K562 (cell line): ENCODE results near the gene FAM174B. TPM values are rescaled to one million over a fixed set of nuclear protein-coding genes. Genes with fewer than 3 reads are reported as not detected.

Source experiments
- ATAC-seq: fragments of 200-7000 bp; cut with Tn5 transposase; 3 replicates; pipeline ENCODE4 v1.9.1; 2020; ENCODE audit warnings: moderate library complexity
- BruUV-seq: library from RNA; stranded (reverse); fragments of 400-500 nt; replicated peaks from 2 replicates; lab custom pipeline; 2021; lab: Mats Ljungman, UMichigan
- CTCF ChIA-PET: fragments of 300-600 bp; formaldehyde crosslinking; extraction: SDS; loops from one replicate; lab custom pipeline; 2021; ENCODE audit warnings: low intra/inter-chr PET ratio; lab: Yijun Ruan, JAX
- POLR2A ChIA-PET: fragments of 300-600, 350-650 bp; sonication (Branson Sonifier 250); formaldehyde crosslinking; extraction: SDS; loops from one replicate; lab custom pipeline; 2021; ENCODE audit warnings: antibody characterized with exemption, inconsistent platforms; lab: Yijun Ruan, JAX
- DNase-seq, 4 experiments: peaks; one replicate each; pipeline versions ENCODE4 v3.0.0 to v3.0.0-alpha.2; 2011 to 2018; ENCODE audit warnings: low spot score in 3 of 4, mixed read lengths in 3 of 4; ENCODE audit errors: extremely low read depth in 1 of 4
- FAIRE-seq: peaks from 2 replicates; lab custom pipeline; 2011; peaks lifted over from hg19 to GRCh38; lab: Jason Lieb, UNC
- H2AFZ ChIP-seq: 2 replicates; pipeline ENCODE4 v1.6.0; 2011; ENCODE audit warnings: low read depth, low read length, control low read depth, inconsistent platforms
- H3K27ac ChIP-seq: fragments of 200-600 bp; 3 replicates; pipeline ENCODE4 v1.8.0; 2011; ENCODE audit warnings: low read depth, mild to moderate bottlenecking, control low read depth, inconsistent platforms, low read length, moderate library complexity, mixed read lengths; ENCODE audit errors: extremely low read depth
- H3K27me3 ChIP-seq, 2 experiments: fragments of 300-600 bp in 1 of 2; 2 replicates in 1 of 2; 3 replicates in 1 of 2; pipeline versions ENCODE4 v1.6.0 to v1.8.0; 2011; ENCODE audit warnings: inconsistent platforms in 2 of 2, low read length in 2 of 2, mild to moderate bottlenecking in 1 of 2, mixed read lengths in 1 of 2, moderate library complexity in 1 of 2; ENCODE audit not compliant: control insufficient read depth in 2 of 2, insufficient read depth in 2 of 2
- H3K36me3 ChIP-seq: fragments of 300-600 bp; 3 replicates; pipeline ENCODE4 v1.8.0; 2011; ENCODE audit warnings: mild to moderate bottlenecking, low read length, inconsistent platforms; ENCODE audit not compliant: control insufficient read depth, insufficient read depth
- H3K4me1 ChIP-seq, 2 experiments: fragments of 200-600 bp in 1 of 2; replicated peaks in 1 of 2; 2 replicates in 1 of 2; 3 replicates in 1 of 2; pipeline versions ENCODE4 v1.5.1 to v1.8.0; 2011; ENCODE audit warnings: inconsistent platforms in 2 of 2, low read length in 2 of 2, mild to moderate bottlenecking in 1 of 2, mixed read lengths in 1 of 2, moderate library complexity in 1 of 2; ENCODE audit not compliant: control insufficient read depth in 2 of 2, insufficient read depth in 2 of 2
- H3K4me2 ChIP-seq: 2 replicates; pipeline ENCODE4 v1.6.1; 2011; ENCODE audit warnings: low read length, control low read depth, inconsistent platforms, mixed read lengths; ENCODE audit not compliant: insufficient read depth
- H3K4me3 ChIP-seq: fragments of 200-600 bp; sonication (generic), shearing (Covaris generic); 2 replicates; pipeline ENCODE4 v1.5.1; 2016; ENCODE audit warnings: control low read depth, inconsistent platforms
- H3K79me2 ChIP-seq: fragments of 200-600 bp; 3 replicates; pipeline ENCODE4 v1.8.0; 2011; ENCODE audit warnings: low read length, inconsistent platforms; ENCODE audit not compliant: control insufficient read depth, insufficient read depth
- H3K9ac ChIP-seq, 2 experiments: 2 replicates each; pipeline versions ENCODE4 v1.6.0 to v1.6.1; 2011; ENCODE audit warnings: low read depth in 2 of 2, low read length in 2 of 2, control low read depth in 1 of 2, inconsistent platforms in 1 of 2, mild to moderate bottlenecking in 1 of 2, mixed read lengths in 1 of 2; ENCODE audit not compliant: insufficient read depth in 1 of 2
- H3K9me1 ChIP-seq: one replicate; pipeline ENCODE4 v1.6.0; 2011; ENCODE audit warnings: inconsistent platforms, mild to moderate bottlenecking, low read length, moderate library complexity; ENCODE audit not compliant: control insufficient read depth, insufficient read depth
- H3K9me3 ChIP-seq: replicated peaks from 2 replicates; pipeline ENCODE4 v1.5.1; 2011; ENCODE audit warnings: low read depth, low read length, inconsistent platforms; ENCODE audit not compliant: control insufficient read depth, insufficient read depth
- H4K20me1 ChIP-seq: replicated peaks from 2 replicates; pipeline ENCODE4 v1.6.1; 2011; ENCODE audit warnings: low read length, inconsistent platforms, mixed read lengths; ENCODE audit not compliant: control insufficient read depth, insufficient read depth
- CHD7 ChIP-seq: fragments of 200-600 bp; sonication (generic); IDR thresholded peaks from one replicate; pipeline ENCODE4 v1.6.1; 2012; ENCODE audit warnings: mild to moderate bottlenecking, low read depth, low read length, inconsistent platforms
- ELF4 ChIP-seq: fragments of 450-650 bp; formaldehyde crosslinking; IDR thresholded peaks from 2 replicates; pipeline ENCODE4 v1.4.0; 2022; ENCODE audit warnings: missing genetic modification characterization
- GATAD2B ChIP-seq: fragments of 450-650 bp; IDR thresholded peaks from 2 replicates; pipeline ENCODE4 v1.6.1; 2017; ENCODE audit warnings: mild to moderate bottlenecking, borderline replicate concordance
- HNRNPL ChIP-seq: fragments of 200-400 bp; formaldehyde crosslinking; IDR thresholded peaks from 2 replicates; pipeline ENCODE4 v1.6.1; 2017; ENCODE audit warnings: low read depth, mild to moderate bottlenecking, low read length
- PTBP1 ChIP-seq: fragments of 200-400 bp; formaldehyde crosslinking; IDR thresholded peaks from 2 replicates; pipeline ENCODE4 v1.6.1; 2017; ENCODE audit warnings: low read depth, low read length
- RHOXF2B ChIP-seq: fragments of 250-450 bp; sonication (Bioruptor Pico); conservative IDR thresholded peaks from 2 replicates; pipeline ENCODE4 v1.5.1; 2021
- SIRT6 ChIP-seq: IDR thresholded peaks from one replicate; pipeline ENCODE4 v1.6.1; 2012; ENCODE audit warnings: low read depth, mild to moderate bottlenecking, control low read depth, inconsistent platforms, low read length, moderate library complexity
- SOX6 ChIP-seq: fragments of 450-650 bp; IDR thresholded peaks from 2 replicates; pipeline ENCODE4 v1.6.1; 2014; ENCODE audit warnings: mild to moderate bottlenecking
- ZBTB12 ChIP-seq: fragments of 250-450 bp; sonication (Bioruptor Pico); IDR thresholded peaks from 2 replicates; pipeline ENCODE4 v1.4.0; 2020
- ZNF253 ChIP-seq: fragments of 250-450 bp; sonication (Bioruptor Pico); conservative IDR thresholded peaks from 2 replicates; pipeline ENCODE4 v1.6.1; 2021; ENCODE audit warnings: mild to moderate bottlenecking
- ZNF445 ChIP-seq: fragments of 250-450 bp; sonication (Bioruptor Pico); IDR thresholded peaks from 2 replicates; pipeline ENCODE4 v1.4.0; 2020; ENCODE audit warnings: low read depth, mild to moderate bottlenecking, moderate library complexity
- WGBS: fragments of 100-300 bp; shearing (Covaris generic); methylation state at CpG from one replicate; pipeline ENCODE4 v1.1.6; 2016; ENCODE audit warnings: low coverage, mixed read lengths; ENCODE audit not compliant: insufficient coverage; ENCODE audit errors: missing lambda C conversion rate; 5-methylcytosine and 5-hydroxymethylcytosine counted together
- in situ Hi-C: fragments of 300-500 bp; cut with MboI; formaldehyde crosslinking; loops from 4 replicates; pipeline ENCODE4 v1.15.0; 2018; ENCODE audit warnings: inconsistent platforms, mixed read lengths
- intact Hi-C: fragments of 100-400 bp; cut with micrococcal nuclease; formaldehyde crosslinking; loops from 2 replicates; pipeline ENCODE4 v1.14.2; 2022
- polyA plus RNA-seq, 8 experiments: library from polyadenylated mRNA; depleted of rRNA in 4 of 8; stranded (reverse) in 5 of 8; unstranded in 3 of 8; fragments of >200 nt; fragmentation: Nextera tagmentation in 2 of 8; fragmentation: Illumina TruSeq in 1 of 8; extraction: Ambion mirVana in 2 of 8; extraction: Trizol in 1 of 8; gene quantifications; 2 replicates each; pipeline versions ENCODE4 v1.2.1 to v1.2.3, GENCODE V29; 2011 to 2014; ENCODE audit warnings: inconsistent platforms in 1 of 8, missing spikeins in 1 of 8
- total RNA-seq, 7 experiments: library from RNA; depleted of rRNA in 6 of 7; stranded (reverse); fragments of >200 nt in 6 of 7; fragmentation: Illumina TruSeq in 2 of 7; extraction: Trizol in 2 of 7; gene quantifications; 2 replicates each; pipeline versions ENCODE4 v1.2.1 to v1.2.3, GENCODE V29; 2011 to 2021; ENCODE audit warnings: low replicate concordance in 1 of 7

FAM174B gene
- total and polyA plus RNA-seq, 9 of the 15 experiments (the other 6 are each of a cell fraction or from before 2014, with no cell fraction given), result 0.39 to 2.7 (median 1.9) TPM; not detected in 1

- TF ChIP-seq ELF4 (CRISPR knock-in tag) (no peak), SIRT6 (no peak)
Observed at GRCh38 chr15:92603278-92603677, 52.3 kb downstream of the FAM174B start (continued).

GRCh38 chr15:92602267-92602593 lies 53.3 kb downstream of the FAM174B start:
- Histone ChIP-seq H3K9me1 (peaks cover 4% of the 10 kb centered on the region), H3K4me1 (no peaks in the 10 kb centered on the region), H3K79me2 (no peaks in the 10 kb centered on the region), H4K20me1 (no peaks in the 10 kb centered on the region), H2AFZ (no peak overlapping the region), H3K9me3 (no peaks in the 10 kb centered on the region), H3K27me3 (peaks cover 32 to 67% of the 10 kb centered on the region in 2 experiments), H3K9ac (no peak overlapping the region), H3K4me2 (no peak overlapping the region), H3K4me3 (no peak overlapping the region), H3K36me3 (no peaks in the 10 kb centered on the region), H3K27ac (no peak overlapping the region)
- ATAC-seq, result no peak
- in situ Hi-C loops, result no loop called here
- no peak for DNase-seq
- POLR2A ChIA-PET, result no interaction called here
- BruUV-seq, result no TSS peak
- intact Hi-C loops, result no loop called here
- no peak for FAIRE-seq
- CTCF ChIA-PET, result no interaction called here
- WGBS, result 3% methylated on average over 2 of the region's 2 CpGs
- TF ChIP-seq ZNF253 (CRISPR knock-in tag) (no peak), CHD7 (no peak), PTBP1 (no peak), GATAD2B (no peak), ZNF445 (CRISPR knock-in tag) (no peak), ZBTB12 (no peak), SOX6 (no peak), HNRNPL (no peak), RHOXF2B (CRISPR knock-in tag) (no peak)
